Endothelial cell (in vitro differentiated cells): ENCODE measurements around the gene EP400. TPM values are rescaled to one million over a fixed set of nuclear protein-coding genes. Genes with fewer than 3 reads are reported as not detected.
A peak's percentile ranks its signal among the peaks of the same experiment; 100 is the strongest.

Experiments used
- DNase-seq: peaks from one replicate; pipeline ENCODE4 v3.0.0; 2021; ENCODE audit warnings: low spot score
- H3K27ac Mint-ChIP-seq: one replicate; pipeline ENCODE4 v1.8.0; 2021; ENCODE audit warnings: mixed read lengths, inconsistent platforms; ENCODE audit not compliant: unreplicated experiment
- H3K27me3 Mint-ChIP-seq: one replicate; pipeline ENCODE4 v1.8.0; 2021; ENCODE audit warnings: mild to moderate bottlenecking, moderate library complexity, mixed read lengths, inconsistent platforms; ENCODE audit not compliant: unreplicated experiment
- H3K36me3 Mint-ChIP-seq: one replicate; pipeline ENCODE4 v1.8.0; 2021; ENCODE audit warnings: mild to moderate bottlenecking, low read depth, mixed read lengths, inconsistent platforms; ENCODE audit not compliant: unreplicated experiment
- H3K4me1 Mint-ChIP-seq: one replicate; pipeline ENCODE4 v1.8.0; 2021; ENCODE audit warnings: mild to moderate bottlenecking, mixed read lengths, inconsistent platforms; ENCODE audit not compliant: unreplicated experiment
- H3K4me3 Mint-ChIP-seq: one replicate; pipeline ENCODE4 v1.8.0; 2021; ENCODE audit warnings: mild to moderate bottlenecking, mixed read lengths, inconsistent platforms; ENCODE audit not compliant: unreplicated experiment
- H3K9me3 Mint-ChIP-seq: one replicate; pipeline ENCODE4 v1.8.0; 2021; ENCODE audit warnings: mixed read lengths, inconsistent platforms; ENCODE audit not compliant: unreplicated experiment
- total RNA-seq: library from RNA; stranded (reverse); fragmentation: NEBNext Ultra II Directional; extraction: Animal tissue kit (Norgen Biotek cat#: 25700); gene quantifications from one replicate; pipeline ENCODE4 v1.2.1, GENCODE V29; 2021; ENCODE audit not compliant: unreplicated experiment
- TF ChIP-seq, protein P1 (sequence below): fragments of 200-600 bp; sonication (generic); IDR thresholded peaks from one replicate; pipeline ENCODE4 v1.5.0; 2021; ENCODE audit warnings: antibody characterized with exemption; ENCODE audit not compliant: unreplicated experiment

Gene EP400
- total RNA-seq, 1 donor from 2014 or later: 66.2 TPM

GRCh38 chr12:132036063-132036683 lies 86.4 kb downstream of the EP400 start:
- Mint-ChIP-seq H3K9me3 (no peaks in the 10 kb centered on the region), H3K27me3 (peaks cover 16% of the 10 kb centered on the region), H3K27ac (no peak overlapping the region), H3K36me3 (peaks cover 66% of the 10 kb centered on the region), H3K4me3 (peak overlapping the region; percentile 7), H3K4me1 (no peaks in the 10 kb centered on the region)
- no peak for DNase-seq
- TF ChIP-seq, protein P1, sequence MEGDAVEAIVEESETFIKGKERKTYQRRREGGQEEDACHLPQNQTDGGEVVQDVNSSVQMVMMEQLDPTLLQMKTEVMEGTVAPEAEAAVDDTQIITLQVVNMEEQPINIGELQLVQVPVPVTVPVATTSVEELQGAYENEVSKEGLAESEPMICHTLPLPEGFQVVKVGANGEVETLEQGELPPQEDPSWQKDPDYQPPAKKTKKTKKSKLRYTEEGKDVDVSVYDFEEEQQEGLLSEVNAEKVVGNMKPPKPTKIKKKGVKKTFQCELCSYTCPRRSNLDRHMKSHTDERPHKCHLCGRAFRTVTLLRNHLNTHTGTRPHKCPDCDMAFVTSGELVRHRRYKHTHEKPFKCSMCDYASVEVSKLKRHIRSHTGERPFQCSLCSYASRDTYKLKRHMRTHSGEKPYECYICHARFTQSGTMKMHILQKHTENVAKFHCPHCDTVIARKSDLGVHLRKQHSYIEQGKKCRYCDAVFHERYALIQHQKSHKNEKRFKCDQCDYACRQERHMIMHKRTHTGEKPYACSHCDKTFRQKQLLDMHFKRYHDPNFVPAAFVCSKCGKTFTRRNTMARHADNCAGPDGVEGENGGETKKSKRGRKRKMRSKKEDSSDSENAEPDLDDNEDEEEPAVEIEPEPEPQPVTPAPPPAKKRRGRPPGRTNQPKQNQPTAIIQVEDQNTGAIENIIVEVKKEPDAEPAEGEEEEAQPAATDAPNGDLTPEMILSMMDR: no peak

- Mint-ChIP-seq H3K27ac (no peak overlapping the region), H3K4me1 (no peaks in the 10 kb centered on the region), H3K4me3 (peak overlapping the region; percentile 57), H3K27me3 (peaks cover 7% of the 10 kb centered on the region), H3K36me3 (peaks cover 54% of the 10 kb centered on the region), H3K9me3 (no peaks in the 10 kb centered on the region)
- TF ChIP-seq, protein P1: no peak
- no peak for DNase-seq
Measured at GRCh38 chr12:132040906-132041606, 91.3 kb downstream of the EP400 start.

- TF ChIP-seq, protein P1: no peak
- peak overlapping the region; percentile 67 for H3K4me3 Mint-ChIP-seq
Measured at GRCh38 chr12:132043216-132043615, 93.5 kb downstream of the EP400 start.

GRCh38 chr12:132043770-132044467 lies 94.2 kb downstream of the EP400 start:
- Mint-ChIP-seq H3K27ac (no peak overlapping the region), H3K4me3 (peak overlapping the region; percentile 67), H3K27me3 (peaks cover 2% of the 10 kb centered on the region), H3K9me3 (no peaks in the 10 kb centered on the region), H3K36me3 (peaks cover 44% of the 10 kb centered on the region), H3K4me1 (peaks cover 17% of the 10 kb centered on the region)
- TF ChIP-seq, protein P1: no peak
- no peak for DNase-seq

More at GRCh38 chr12:132043216-132043615, 93.5 kb downstream of the EP400 start:
- H3K4me1 Mint-ChIP-seq: peaks cover 16% of the 10 kb centered on the region
- DNase-seq: no peak
- H3K27ac Mint-ChIP-seq: no peak overlapping the region
- H3K9me3 Mint-ChIP-seq: no peaks in the 10 kb centered on the region
- peaks cover 51% of the 10 kb centered on the region for H3K36me3 Mint-ChIP-seq
- peaks cover 4% of the 10 kb centered on the region for H3K27me3 Mint-ChIP-seq
